Brain pericyte (primary cell): ENCODE results near the gene PHF12.

ENCODE experiments used
- DNase-seq: peaks from one replicate; pipeline ENCODE4 v3.0.0-alpha.2; 2012; ENCODE audit warnings: low read depth, low spot score

Gene PHF12

GRCh38 chr17:28860363-28860808 lies 90.9 kb downstream of the PHF12 start:
- DNase-seq, result no peak

DNA sequence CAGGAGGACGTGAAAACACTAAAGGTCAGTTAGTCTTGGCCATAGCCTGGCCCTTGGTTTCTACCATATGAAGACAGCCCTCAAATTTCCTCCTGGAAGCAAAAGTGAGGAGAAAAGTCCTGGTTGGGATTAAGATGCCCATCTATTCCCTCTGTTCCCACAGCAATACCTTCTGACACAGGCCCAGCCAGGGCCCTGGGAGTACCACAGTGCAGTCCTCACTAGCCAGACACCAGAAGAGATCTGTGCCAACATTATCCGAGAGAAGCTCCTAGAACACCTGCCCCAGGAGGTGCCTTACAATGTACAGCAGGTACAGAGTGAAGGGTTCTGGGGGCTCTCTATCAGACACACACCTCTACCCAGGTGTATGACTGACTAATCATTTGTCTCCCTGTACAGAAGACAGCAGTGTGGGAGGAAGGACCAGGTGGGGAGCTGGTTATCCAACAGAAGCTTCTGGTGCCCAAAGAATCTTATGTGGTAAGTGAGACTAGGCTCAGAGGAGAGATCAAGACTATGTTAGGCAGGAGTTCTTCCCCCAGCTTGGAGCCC lies 92.4 kb downstream of the PHF12 start:
- no peak for DNase-seq

DNA sequence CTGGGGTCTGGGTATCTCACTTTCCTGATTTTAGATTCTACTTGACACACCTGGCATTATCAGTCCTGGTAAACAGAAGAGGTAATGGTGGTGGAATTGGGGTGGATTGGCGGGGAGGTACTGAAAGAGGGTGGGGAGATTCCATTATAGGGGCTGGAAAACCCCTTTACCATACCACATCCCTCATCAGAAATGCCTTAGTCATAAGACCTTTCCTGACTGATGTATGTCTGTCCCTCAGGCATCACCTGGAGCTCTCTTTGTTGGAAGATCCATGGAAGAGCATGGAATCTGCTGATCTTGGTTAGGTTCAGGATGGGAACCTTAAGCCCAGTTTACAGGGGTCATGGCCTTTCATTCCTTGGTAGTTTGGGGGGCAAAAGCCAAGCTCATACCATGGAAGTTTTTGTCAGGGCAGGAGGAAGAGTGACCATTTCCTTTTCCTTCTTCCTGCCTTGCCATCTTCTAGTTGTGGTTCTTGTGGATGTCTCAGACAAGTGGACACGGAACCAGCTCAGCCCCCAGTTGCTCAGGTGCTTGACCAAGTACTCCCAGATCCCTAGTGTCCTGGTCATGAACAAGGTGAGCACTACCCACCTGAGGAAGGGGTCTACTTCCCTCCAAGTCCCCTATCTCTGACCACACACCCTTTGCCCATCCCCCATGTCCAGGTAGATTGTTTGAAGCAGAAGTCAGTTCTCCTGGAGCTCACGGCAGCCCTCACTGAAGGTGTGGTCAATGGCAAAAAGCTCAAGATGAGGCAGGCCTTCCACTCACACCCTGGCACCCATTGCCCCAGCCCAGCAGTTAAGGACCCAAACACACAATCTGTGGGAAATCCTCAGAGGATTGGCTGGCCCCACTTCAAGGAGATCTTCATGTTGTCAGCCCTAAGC lies 93.2 kb downstream of the PHF12 start:
- DNase-seq, result no peak

DNA sequence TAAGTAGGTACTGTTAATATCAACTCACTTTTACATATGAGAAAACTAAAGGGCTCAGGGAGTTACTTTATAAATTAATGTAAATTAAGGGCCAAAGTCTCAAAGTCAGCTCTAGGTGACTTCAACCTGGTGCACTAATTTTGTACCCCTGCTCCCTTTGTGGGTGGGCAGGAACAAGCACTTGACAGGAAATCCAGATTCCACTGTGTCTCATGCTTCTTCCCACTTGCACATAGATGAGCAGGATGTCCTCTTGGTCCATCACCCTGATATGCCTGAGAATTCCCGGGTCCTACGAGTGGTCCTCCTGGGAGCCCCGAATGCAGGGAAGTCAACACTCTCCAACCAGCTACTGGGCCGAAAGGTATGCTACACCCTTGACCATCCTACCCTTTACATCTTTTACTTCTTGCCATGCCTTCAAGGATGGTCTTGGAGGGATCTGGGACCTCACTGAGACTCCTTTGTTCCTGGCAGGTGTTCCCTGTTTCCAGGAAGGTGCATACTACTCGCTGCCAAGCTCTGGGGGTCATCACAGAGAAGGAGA lies 95.2 kb downstream of the PHF12 start:
- no peak for DNase-seq

DNA sequence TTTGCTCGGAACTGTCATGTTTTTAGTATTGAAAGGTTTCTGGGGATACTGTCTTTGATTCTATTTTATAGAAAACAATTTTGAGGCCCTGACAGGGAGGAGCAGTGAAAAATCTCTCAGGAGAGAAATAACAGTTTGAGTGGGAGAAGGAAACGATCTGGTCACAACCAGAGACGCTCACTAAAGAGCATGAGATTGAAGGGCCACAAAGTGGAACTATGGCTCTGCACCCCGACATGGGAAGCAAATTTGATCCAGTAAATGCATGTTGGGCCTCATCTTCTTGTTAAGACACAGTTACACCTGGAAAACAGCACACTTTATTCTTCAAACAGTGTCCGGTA lies 96.0 kb downstream of the PHF12 start:
- no peak for DNase-seq
